ENCODE results near the gene TTC7B. TPM values are rescaled to one million over a fixed set of nuclear protein-coding genes. Genes with fewer than 3 reads are reported as not detected.

Gene TTC7B
- total and polyA plus RNA-seq, 2 donors (not counting 1 experiment from before 2014, with no cell fraction given) = 18.8 to 37.5 TPM

- H3K36me3 ChIP-seq (ENCODE audit: control insufficient read depth, insufficient read depth, low read length) = no peaks in the 10 kb centered on the region
- no peak overlapping the region for H3K4me3 ChIP-seq (replicated peaks in 1 of 4; ENCODE audit: control extremely low read depth in 1 of 4, insufficient read depth in 1 of 4, low read depth in 3 of 4, low read length in 4 of 4)
- no peaks in the 10 kb centered on the region for H4K20me1 ChIP-seq (ENCODE audit: control insufficient read depth, extremely low read depth, insufficient read depth, low read length)
- H3K4me1 ChIP-seq (ENCODE audit: control insufficient read depth, extremely low read depth, insufficient read depth, low read length) = no peaks in the 10 kb centered on the region
- no peak for DNase-seq (ENCODE audit: low read depth in 2 of 2)
- H3K9ac ChIP-seq (ENCODE audit: insufficient read depth, low read length) = no peak overlapping the region
- H3K79me2 ChIP-seq (ENCODE audit: control insufficient read depth, insufficient read depth, low read length) = no peaks in the 10 kb centered on the region
- no peak overlapping the region for H2AFZ ChIP-seq (ENCODE audit: low read length)
- H3K9me3 ChIP-seq (ENCODE audit: control insufficient read depth, insufficient read depth, low read depth, low read length) = no peaks in the 10 kb centered on the region
- H3K27ac ChIP-seq (ENCODE audit: insufficient read depth, low read length) = no peak overlapping the region
- H3K27me3 ChIP-seq (ENCODE audit: control insufficient read depth, insufficient read depth, low read length) = no peaks in the 10 kb centered on the region
- TF ChIP-seq EZH2 (IDR thresholded peaks at IDR 0.05; ENCODE audit: low read length, missing control alignments) (no peak), CTCF (conservative IDR thresholded peaks at IDR 0.05 in 1 of 2, IDR thresholded peaks at IDR 0.05 in 1 of 2; ENCODE audit: low read depth in 1 of 2, low read length in 2 of 2) (no peak)
- H3K4me2 ChIP-seq (ENCODE audit: extremely low read depth, insufficient read depth, low read length) = no peak overlapping the region
These were observed 245.8 kb downstream of the TTC7B start for GRCh38 chr14:90570461-90570860.

- no peak overlapping the region for H2AFZ ChIP-seq (ENCODE audit: low read length)
- no peaks in the 10 kb centered on the region for H3K9me3 ChIP-seq (ENCODE audit: control insufficient read depth, insufficient read depth, low read depth, low read length)
- H3K4me1 ChIP-seq (ENCODE audit: control insufficient read depth, extremely low read depth, insufficient read depth, low read length) = no peaks in the 10 kb centered on the region
- H4K20me1 ChIP-seq (ENCODE audit: control insufficient read depth, extremely low read depth, insufficient read depth, low read length) = no peaks in the 10 kb centered on the region
- no peaks in the 10 kb centered on the region for H3K79me2 ChIP-seq (ENCODE audit: control insufficient read depth, insufficient read depth, low read length)
- no peak overlapping the region for H3K9ac ChIP-seq (ENCODE audit: insufficient read depth, low read length)
- H3K4me2 ChIP-seq (ENCODE audit: extremely low read depth, insufficient read depth, low read length) = no peak overlapping the region
- no peak overlapping the region for H3K27ac ChIP-seq (ENCODE audit: insufficient read depth, low read length)
- H3K4me3 ChIP-seq (replicated peaks in 1 of 4; ENCODE audit: control extremely low read depth in 1 of 4, insufficient read depth in 1 of 4, low read depth in 3 of 4, low read length in 4 of 4) = no peak overlapping the region
- no peaks in the 10 kb centered on the region for H3K36me3 ChIP-seq (ENCODE audit: control insufficient read depth, insufficient read depth, low read length)
- no peak for DNase-seq (ENCODE audit: low read depth in 2 of 2)
- TF ChIP-seq CTCF (conservative IDR thresholded peaks at IDR 0.05 in 1 of 2, IDR thresholded peaks at IDR 0.05 in 1 of 2; ENCODE audit: low read depth in 1 of 2, low read length in 2 of 2) = no peak
- TF ChIP-seq EZH2 (IDR thresholded peaks at IDR 0.05; ENCODE audit: low read length, missing control alignments) = no peak
- H3K27me3 ChIP-seq (ENCODE audit: control insufficient read depth, insufficient read depth, low read length) = no peaks in the 10 kb centered on the region
These were observed 246.4 kb downstream of the TTC7B start for GRCh38 chr14:90569606-90570387.

GRCh38 chr14:90569201-90569600 is 247.0 kb downstream of the TTC7B start:
- no peaks in the 10 kb centered on the region for H3K27me3 ChIP-seq (ENCODE audit: control insufficient read depth, insufficient read depth, low read length)
- no peak overlapping the region for H3K27ac ChIP-seq (ENCODE audit: insufficient read depth, low read length)
- no peak overlapping the region for H2AFZ ChIP-seq (ENCODE audit: low read length)
- H3K4me1 ChIP-seq (ENCODE audit: control insufficient read depth, extremely low read depth, insufficient read depth, low read length) = no peaks in the 10 kb centered on the region
- no peak for DNase-seq (ENCODE audit: low read depth in 2 of 2)
- no peaks in the 10 kb centered on the region for H3K79me2 ChIP-seq (ENCODE audit: control insufficient read depth, insufficient read depth, low read length)
- TF ChIP-seq CTCF (conservative IDR thresholded peaks at IDR 0.05 in 1 of 2, IDR thresholded peaks at IDR 0.05 in 1 of 2; ENCODE audit: low read depth in 1 of 2, low read length in 2 of 2) (no peak), EZH2 (IDR thresholded peaks at IDR 0.05; ENCODE audit: low read length, missing control alignments) (no peak)
- no peaks in the 10 kb centered on the region for H3K36me3 ChIP-seq (ENCODE audit: control insufficient read depth, insufficient read depth, low read length)
- H3K9me3 ChIP-seq (ENCODE audit: control insufficient read depth, insufficient read depth, low read depth, low read length) = no peaks in the 10 kb centered on the region
- H3K9ac ChIP-seq (ENCODE audit: insufficient read depth, low read length) = no peak overlapping the region
- H3K4me2 ChIP-seq (ENCODE audit: extremely low read depth, insufficient read depth, low read length) = no peak overlapping the region
- H3K4me3 ChIP-seq (replicated peaks in 1 of 4; ENCODE audit: control extremely low read depth in 1 of 4, insufficient read depth in 1 of 4, low read depth in 3 of 4, low read length in 4 of 4) = no peak overlapping the region
- H4K20me1 ChIP-seq (ENCODE audit: control insufficient read depth, extremely low read depth, insufficient read depth, low read length) = no peaks in the 10 kb centered on the region

All from fibroblast of lung (primary cell).